ENCODE measurements around the gene IBTK. TPM values are rescaled to one million over a fixed set of nuclear protein-coding genes. Genes with fewer than 3 reads are reported as not detected.
"Not testable (repeated sequence)": the region's sequence is repeated elsewhere in the genome, so short reads cannot be mapped to it uniquely, and the experiment has no call there.

The IBTK gene
- total RNA-seq, 1 donor from 2014 or later: 105 TPM

DNA sequence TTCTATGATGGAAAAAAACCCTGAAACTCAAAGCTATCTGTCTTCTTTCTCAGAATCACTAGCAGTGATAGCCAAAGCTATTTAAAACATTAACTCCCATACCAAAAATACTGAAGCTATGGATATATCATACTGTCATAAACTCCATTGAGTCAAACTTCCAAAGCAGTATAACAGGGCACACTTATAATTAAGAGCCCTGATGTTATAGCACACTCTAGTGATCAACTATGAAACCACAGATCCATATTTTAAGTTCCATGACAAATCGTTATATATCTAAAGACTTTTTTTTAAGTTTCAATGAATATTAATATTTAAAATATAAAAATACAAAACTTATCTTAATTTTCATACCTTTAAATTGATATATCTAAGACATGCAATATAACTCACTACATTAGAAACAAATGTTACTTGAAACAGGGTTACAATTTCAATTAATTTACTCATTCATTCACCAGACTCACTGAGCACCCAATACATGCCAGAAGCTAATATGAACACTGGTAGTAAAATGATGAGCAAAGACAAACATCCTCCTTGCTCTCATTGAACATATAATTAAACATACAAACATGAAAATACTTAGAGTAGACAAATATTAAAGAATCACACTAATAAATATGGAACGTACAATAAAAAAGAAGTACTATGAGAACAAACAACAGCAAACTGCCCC is 69.3 kb downstream of the IBTK start:
- DNase-seq: no peak

DNA sequence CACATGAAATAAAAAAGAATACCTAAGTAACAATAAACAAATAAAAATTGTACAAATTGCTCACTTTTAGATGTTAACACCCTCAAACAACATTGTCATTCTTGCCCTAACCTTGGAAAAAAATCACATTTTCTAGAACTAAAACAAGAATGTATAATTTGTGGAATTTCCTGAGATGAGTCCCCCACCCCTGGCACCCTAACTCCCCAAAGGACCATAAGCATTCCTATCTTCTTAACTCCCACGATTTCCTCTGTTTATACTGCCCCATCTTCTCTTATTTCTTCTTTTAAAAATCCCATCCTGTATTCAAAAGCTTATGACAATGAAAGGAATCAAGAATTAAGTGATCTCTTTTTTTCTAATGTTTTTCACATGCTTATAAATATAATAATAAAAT is 70.9 kb downstream of the IBTK start:
- no peak for DNase-seq

DNA sequence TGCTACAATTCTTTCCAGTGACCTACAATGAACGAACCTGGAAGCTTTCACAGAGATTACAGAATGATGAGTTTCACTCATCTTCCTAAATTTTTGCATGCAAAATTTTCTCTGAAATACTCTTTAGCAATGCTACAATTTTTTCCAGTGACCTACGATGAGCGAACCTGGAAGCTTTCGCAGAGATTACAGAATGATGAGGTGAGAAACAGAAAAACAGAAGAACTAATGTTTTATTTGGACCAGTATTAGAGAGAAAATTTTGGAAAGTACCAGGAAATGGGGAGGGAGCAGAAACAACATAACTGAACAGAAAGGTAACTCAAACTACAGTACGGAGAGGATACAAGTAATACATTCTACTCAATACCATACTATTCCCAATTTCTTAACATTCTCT is 75.0 kb downstream of the IBTK start:
- DNase-seq: no peak

DNA sequence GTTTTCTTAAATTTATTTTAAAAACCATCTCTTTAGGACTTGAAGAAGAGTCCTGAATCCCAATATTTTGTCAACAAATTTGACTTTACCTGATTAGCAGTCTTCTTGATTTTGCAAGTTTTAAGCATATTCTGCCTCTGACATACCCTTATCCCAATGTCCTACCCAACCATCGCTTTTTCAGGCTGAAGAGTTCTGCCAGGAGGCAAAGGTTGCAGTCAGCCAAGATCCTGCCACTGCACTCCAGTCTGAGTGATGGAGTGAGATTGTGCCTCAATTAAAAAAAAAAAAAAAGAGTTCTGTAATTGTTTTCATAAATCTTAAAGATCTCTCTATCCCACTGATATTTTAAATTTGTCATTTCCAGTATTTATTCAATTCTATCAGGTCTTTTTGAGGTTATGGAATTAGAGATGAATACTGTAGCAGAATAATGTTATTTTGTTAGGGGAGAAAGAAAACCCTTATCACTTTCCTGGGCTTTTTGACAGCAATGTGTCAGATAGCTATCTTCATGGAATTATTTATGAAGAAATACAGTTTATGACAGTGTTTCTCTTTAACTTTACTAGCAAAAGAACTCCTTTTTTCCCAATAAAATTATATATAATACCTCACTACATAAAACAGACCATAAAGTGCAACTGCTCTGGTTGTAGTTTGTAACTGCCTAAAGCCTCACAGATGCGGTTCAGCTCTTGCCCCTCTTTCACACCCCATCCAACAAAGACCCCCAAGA is 78.2 kb downstream of the IBTK start:
- no peak for DNase-seq

DNA sequence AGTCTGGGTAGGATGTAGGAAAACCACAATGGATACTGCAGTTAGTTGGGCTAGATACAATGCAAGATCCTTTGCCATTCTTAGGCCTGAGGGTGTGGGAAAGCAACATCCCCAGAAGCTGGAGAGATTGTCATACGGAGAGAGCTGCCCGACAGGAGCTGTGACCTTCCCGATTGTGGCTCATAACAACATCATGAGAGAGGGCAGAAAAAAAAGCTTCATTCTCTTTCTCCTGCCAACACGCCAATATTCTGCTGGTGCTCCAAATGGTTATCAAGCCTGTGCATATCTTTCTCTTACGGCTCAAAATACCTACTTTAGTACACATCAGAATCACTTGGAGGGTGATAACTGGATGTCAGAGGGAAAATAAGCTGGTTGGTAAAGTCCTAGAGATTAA is 81.1 kb downstream of the IBTK start:
- no peak for DNase-seq

DNA sequence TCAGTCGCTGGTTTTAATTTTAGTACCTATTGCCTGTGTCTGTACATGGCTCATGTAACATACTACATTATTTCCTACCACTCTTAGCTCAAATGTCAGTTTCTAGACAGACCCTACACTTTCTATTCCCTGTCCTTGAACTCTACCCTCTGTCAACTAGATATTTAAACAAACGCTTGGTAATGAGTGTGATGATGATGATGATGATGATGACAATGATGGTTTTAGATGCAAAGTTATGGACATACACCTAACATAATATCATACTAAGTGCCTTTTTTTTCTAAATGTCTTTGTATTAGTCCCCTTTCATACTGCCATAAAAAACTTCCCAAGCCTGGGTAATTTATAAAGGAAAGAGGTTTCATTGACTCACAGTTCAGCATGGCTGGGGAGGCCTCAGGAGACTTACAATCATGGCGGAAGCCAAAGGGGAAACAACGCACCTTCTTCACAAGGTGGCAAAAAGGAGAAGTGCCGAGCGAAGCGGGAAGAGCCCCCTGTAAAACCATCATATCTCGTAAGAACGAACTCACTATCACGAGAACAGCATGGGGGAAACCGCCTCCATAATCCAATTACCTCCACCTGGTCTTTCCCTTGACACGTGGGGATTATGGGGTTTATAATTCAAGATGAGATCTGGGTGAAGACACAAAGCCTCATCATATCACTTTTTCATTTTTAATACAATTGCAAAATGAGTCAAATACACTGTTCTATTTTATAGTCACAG is 87.1 kb downstream of the IBTK start:
- no peak for DNase-seq

DNA sequence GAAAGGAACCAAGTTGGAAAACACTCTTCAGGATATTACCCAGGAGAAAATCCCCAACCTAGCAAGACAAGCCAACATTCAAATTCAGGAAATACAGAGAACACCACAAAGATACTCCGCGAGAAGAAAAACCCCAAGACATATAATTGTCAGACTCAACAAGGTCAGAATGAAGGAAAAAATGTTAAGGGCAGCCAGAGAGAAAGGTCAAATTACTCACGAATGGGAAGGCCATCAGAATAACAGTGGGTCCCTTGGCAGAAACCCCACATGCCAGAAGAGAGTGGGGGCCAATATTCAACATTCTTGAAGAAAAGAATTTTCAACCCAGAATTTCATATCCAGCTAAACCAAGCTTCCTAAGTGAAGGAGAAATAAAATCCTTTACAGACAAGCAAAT is 94.8 kb downstream of the IBTK start:
- not testable (repeated sequence) for DNase-seq

DNA sequence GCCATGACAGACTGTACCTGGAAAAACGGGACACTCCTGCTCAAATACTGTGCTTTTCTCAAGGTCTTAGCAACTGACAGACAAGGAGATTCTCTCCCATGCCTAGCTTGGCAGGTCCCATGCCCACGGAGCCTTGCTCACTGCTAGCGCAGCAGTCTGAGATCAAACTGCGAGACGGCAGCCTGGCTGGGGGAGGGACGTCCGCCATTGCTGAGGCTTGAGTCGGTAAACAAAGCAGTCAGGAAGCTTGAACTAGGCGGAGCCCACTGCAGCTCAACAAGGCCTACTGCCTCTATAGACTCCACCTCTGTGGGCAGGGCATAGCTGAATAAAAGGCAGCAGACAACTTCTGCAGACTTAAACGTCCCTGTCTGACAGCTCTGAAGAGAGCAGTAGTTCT is 96.4 kb downstream of the IBTK start:
- DNase-seq: not testable (repeated sequence)

DNA sequence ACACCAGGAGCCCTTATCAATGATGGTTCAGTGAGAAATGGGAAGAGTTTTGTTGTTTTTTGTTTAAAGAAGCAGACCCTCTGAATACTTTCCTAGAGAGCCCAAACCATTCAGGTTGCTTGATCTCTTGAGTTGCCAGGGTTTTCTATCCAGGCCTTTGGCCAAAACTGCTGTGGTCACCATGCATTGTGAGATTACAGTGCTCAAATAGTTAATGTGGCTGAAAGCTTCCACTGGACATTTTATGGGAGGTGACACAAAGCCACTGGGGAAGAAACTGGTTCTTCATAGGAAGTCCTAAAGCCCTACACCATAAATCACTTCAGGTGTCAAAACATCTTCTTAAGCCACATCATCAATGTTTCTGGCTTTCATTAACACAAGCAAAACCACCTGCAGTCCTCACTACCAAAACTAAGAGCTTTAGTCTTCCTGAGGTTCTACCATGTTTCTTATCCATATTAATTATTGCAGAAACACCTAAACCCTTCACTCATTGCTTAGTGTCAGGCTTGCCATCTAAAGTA is 101.6 kb downstream of the IBTK start:
- no peak for DNase-seq

DNA sequence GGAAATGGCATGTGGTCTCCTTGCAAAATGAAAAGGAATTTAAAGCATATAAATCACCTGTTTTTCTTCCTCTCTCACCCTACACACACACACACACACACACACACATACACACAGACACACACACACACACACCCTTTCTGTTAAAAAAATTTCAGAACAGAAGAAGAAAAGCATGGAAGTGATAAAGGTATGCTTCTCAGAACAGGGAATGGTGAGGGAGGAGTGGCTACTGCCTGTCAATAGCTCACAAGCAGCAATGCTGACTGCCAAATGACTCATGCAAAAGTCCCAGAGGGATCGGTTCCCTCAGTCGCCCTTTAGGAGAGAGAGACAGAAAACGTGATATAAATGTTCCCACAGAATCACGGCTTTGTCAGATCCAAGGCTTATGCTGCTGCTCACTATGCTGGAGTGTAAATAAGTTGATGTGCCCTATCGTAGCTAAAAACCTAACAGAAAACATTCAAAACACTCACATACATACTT is 102.6 kb downstream of the IBTK start:
- DNase-seq: peak; percentile 14

DNA sequence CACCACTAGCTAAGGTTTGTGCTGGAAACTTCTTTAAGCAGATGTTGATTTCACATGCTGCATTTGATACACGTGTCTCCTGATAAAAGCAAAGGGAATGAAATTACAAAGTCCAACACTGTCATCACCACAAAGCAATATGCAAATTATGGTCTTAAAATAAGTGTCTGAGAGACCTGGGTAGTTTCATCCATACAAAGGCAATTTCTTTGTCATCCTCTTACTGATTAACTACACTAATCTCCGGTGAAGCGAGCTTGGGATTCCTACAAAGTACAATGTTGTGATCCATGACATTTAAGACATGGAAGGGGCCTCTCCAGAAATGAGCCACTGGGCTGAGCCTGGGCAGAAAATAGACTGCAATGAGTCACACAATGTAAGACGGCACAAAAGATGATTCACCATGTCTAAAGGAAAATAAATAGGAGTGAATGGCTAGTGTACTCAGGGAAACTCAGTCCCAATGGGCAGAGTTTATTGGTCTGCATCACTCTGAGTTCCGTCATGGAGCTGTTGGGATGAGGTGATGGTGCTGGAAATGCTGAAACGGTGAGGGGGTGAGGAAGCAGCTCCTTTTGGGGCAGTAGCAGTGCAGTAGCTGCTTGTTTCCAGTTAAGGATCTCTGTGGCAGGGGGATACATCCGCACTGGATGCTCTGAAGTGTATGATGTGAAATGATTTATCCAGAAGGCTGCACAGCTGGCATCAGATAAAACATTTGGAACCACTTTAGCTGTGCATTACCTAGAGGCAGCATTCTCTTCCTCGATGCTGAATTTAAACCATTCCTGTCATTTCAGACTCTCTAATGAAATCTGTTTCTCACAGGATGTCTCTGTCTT is 103.3 kb downstream of the IBTK start:
- peak; percentile 34 for DNase-seq

DNA sequence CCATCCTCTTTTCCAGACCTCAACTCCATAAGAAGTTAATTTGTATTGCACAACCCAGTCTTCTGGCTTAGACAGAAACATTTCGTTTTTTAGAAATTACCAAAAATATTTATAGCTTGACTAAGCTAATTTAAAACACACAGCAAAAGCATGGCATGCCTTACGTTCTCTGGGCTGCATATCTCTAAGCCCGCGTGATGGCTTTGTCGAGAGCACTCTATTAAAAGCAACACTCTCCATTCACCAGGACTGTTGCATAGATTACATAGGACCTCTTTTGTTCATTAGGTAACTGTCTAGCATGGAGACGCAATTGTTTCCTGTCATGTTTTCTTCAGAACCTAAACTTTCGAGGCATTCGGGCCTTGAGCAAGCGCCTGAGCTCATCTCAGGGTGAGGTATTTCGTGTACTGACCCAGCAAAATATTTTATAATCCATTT is 104.5 kb downstream of the IBTK start:
- no peak for DNase-seq

DNA sequence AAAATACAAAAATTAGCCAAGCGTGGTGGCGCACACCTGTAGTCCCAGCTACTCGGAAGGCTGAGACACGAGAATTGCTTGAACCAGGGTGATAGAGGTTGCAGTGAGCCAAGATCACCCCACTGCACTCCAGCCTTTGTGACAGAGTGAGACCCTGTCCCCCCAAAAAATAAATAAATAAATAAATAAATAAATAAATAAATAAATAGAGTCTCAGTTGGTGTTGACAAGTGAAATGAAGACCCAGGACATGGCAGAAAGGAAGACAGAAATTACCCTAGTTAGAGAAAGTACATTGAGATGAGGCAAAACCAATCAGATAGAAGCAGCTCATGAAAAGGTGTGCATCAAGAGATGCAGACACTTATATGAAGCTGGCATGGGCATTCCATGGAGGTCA is 105.0 kb downstream of the IBTK start:
- DNase-seq: no peak

DNA sequence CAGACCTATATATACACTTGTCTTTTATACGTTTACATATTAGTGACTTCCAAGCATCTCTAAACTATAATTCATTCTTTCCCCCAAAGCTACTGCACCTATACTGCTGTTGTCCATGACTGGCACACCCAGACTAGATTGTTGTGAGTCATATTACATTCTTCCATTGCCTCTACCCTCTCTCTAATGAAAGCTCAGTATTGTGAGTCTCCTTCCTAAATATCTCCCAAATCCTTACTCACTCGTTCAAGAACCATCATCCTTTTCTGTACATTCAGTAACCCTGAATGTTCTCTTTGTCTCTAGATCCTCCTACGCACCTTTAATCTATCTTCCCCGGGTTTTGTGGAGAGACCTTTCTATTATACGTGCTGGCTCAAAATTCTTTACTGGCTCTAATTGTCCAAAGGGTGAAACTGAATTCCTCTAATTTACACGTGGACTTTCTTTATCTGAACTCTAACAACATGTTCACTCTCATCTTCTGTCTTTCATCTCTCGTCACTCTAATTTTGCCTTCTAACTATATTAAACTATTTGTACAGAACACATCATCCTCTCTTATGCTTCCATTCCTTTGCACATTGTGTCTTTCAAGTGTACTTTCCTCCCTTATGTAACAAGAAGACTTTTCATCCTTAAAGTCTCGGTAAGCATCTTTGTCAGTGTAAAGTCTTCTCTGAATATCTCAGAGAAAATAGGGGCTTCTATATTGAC is 109.3 kb downstream of the IBTK start:
- DNase-seq: no peak

DNA sequence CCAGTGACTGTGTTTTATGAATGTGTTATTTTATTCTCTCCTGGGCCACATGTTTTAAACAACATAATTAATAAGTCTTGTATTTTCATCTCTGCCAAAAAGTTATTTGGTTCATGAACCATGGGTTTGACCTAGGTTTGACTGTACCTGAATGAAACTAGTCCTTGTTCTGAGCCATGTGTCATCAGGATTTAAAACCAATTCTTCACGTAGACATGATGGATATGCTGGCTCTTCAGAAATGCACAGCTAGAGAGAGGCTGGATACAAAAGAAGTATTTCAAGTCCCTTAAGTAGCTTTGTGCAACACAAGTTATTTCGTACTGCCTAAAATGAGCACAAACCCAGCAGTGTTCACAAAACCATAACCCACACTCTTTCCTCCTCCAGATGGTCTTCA is 116.1 kb downstream of the IBTK start:
- no peak for DNase-seq

DNA sequence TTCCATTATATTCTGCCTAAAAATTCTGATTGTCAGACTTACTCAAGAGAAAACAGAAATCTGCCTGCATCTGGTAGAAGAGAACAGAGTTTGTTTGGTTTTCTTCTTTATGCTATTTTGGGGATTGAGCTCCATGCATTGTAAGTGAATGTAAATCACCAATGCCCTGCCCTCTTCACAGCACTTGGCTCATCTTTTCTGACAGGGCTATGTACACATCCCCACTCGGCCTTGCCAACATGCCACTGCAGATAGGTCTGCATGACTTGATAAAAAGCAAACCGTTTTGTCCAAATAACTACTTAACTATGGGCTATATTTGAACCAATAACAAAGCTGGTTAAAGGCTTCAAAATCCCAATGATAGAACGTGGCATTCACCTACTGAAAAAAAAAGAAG is 117.7 kb downstream of the IBTK start:
- DNase-seq: no peak

DNA sequence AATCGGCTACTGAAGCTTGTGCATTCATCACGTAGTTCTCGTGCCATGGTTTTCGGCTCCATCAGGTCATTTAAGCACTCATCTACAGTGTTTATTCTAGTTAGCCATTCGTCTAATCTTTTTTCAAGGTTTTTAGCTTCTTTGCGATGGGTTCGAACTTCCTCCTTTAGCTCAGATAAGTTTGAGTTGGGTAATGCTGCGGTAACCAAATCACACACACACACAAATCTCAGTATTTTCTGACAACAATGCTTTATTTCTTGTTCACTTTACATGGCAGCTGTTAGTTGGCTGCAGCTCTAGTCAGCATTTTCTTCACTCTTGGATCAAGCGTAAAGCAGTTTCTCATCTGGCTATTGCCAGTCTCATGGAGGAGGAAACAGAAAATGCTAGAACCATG is 118.6 kb downstream of the IBTK start:
- not testable (repeated sequence) for DNase-seq

DNA sequence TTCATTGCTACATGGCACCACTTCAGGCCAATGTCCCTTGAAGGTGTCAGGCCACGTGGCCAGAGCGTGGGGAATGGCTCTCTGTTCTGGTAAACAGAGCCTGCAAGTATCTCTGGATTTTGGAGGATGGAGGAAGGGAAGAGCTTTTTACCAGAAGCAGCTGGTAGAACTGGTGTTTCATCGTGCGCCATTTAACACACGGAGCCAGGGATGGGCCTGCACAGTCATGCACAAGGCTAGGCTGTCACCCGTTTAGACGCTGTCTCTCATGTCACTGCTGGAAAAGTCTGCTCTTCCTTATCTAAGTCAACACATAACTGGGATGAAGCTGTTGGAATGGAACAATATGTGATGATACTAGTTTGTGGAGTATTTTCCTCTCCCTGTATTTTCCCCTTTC is 123.9 kb downstream of the IBTK start:
- no peak for DNase-seq
